KMS-11 (cell line): Measurements from ENCODE around the gene NID2.

Experiments used
- H2AFZ ChIP-seq: fragments of 200-600 bp; sonication (generic); 2 replicates; pipeline ENCODE4 v1.6.1; 2016; ENCODE audit warnings: antibody characterized with exemption, mixed run types, low read depth
- H3K27ac ChIP-seq: fragments of 200-600 bp; sonication (generic); 2 replicates; pipeline ENCODE4 v1.6.1; 2016; ENCODE audit warnings: mild to moderate bottlenecking, mixed run types
- H3K27me3 ChIP-seq: fragments of 200-600 bp; sonication (generic); 2 replicates; pipeline ENCODE4 v1.6.1; 2017; ENCODE audit warnings: mild to moderate bottlenecking, low read depth, mixed run types, moderate library complexity; ENCODE audit not compliant: insufficient read depth
- H3K36me3 ChIP-seq: fragments of 200-600 bp; sonication (generic); 2 replicates; pipeline ENCODE4 v1.6.1; 2017; ENCODE audit warnings: mild to moderate bottlenecking, mixed run types; ENCODE audit not compliant: insufficient read depth
- H3K4me1 ChIP-seq: fragments of 200-600 bp; sonication (generic); 2 replicates; pipeline ENCODE4 v1.6.1; 2016; ENCODE audit warnings: mild to moderate bottlenecking, low read depth, mixed run types; ENCODE audit not compliant: poor library complexity, severe bottlenecking
- H3K4me2 ChIP-seq: fragments of 200-600 bp; sonication (generic); 2 replicates; pipeline ENCODE4 v1.7.0; 2016; ENCODE audit warnings: mild to moderate bottlenecking, mixed run types
- H3K4me3 ChIP-seq: fragments of 200-600 bp; sonication (generic); IDR thresholded peaks from 2 replicates; pipeline ENCODE4 v1.6.1; 2017; ENCODE audit warnings: low read depth, low read length, mixed read lengths; ENCODE audit not compliant: insufficient read depth
- H3K79me2 ChIP-seq: fragments of 200-600 bp; sonication (generic); 2 replicates; pipeline ENCODE4 v1.6.1; 2016; ENCODE audit warnings: low read depth, mixed run types; ENCODE audit not compliant: insufficient read depth
- H3K9ac ChIP-seq: fragments of 200-600 bp; sonication (generic); 2 replicates; pipeline ENCODE4 v1.6.1; 2016; ENCODE audit warnings: mild to moderate bottlenecking, mixed run types
- H4K20me1 ChIP-seq: fragments of 200-600 bp; sonication (generic); 2 replicates; pipeline ENCODE4 v1.6.1; 2016; ENCODE audit warnings: mild to moderate bottlenecking, mixed run types; ENCODE audit not compliant: insufficient read depth
- TF ChIP-seq, protein P1 (sequence below): fragments of 200-600 bp; sonication (generic); conservative IDR thresholded peaks from 2 replicates; pipeline ENCODE4 v1.6.1; 2017; ENCODE audit warnings: low read depth, mild to moderate bottlenecking, antibody characterized with exemption, low read length, moderate library complexity, mixed read lengths

The NID2 gene

DNA sequence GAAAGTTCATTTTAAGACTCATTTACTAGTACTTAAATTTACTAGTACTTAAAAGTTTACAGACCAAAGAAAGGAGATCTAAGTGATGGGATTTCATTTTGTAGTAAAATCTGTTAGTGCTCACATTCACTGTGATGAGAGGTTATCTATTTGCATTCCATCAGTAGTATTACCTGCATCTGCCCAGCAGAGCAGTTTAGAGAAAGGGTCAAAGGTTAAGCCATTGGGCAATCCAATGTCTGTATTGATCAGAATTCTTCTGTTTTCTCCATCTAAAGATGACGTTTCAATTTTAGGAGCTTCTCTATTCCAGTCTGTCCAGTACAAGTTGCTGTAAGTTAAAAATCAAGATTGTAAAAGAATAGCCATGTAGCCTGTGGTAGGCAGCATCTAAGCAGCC lies 61.2 kb downstream of the NID2 start:
- H3K36me3 ChIP-seq, result no peaks in the 10 kb centered on the region
- no peak overlapping the region for H3K27ac ChIP-seq
- H3K9ac ChIP-seq, result no peak overlapping the region
- no peak overlapping the region for H2AFZ ChIP-seq
- H4K20me1 ChIP-seq, result no peaks in the 10 kb centered on the region
- H3K27me3 ChIP-seq, result no peaks in the 10 kb centered on the region
- no peaks in the 10 kb centered on the region for H3K79me2 ChIP-seq
- H3K4me1 ChIP-seq, result no peaks in the 10 kb centered on the region
- H3K4me3 ChIP-seq, result no peak overlapping the region
- TF ChIP-seq, protein P1, sequence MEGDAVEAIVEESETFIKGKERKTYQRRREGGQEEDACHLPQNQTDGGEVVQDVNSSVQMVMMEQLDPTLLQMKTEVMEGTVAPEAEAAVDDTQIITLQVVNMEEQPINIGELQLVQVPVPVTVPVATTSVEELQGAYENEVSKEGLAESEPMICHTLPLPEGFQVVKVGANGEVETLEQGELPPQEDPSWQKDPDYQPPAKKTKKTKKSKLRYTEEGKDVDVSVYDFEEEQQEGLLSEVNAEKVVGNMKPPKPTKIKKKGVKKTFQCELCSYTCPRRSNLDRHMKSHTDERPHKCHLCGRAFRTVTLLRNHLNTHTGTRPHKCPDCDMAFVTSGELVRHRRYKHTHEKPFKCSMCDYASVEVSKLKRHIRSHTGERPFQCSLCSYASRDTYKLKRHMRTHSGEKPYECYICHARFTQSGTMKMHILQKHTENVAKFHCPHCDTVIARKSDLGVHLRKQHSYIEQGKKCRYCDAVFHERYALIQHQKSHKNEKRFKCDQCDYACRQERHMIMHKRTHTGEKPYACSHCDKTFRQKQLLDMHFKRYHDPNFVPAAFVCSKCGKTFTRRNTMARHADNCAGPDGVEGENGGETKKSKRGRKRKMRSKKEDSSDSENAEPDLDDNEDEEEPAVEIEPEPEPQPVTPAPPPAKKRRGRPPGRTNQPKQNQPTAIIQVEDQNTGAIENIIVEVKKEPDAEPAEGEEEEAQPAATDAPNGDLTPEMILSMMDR, result no peak
- no peak overlapping the region for H3K4me2 ChIP-seq

DNA sequence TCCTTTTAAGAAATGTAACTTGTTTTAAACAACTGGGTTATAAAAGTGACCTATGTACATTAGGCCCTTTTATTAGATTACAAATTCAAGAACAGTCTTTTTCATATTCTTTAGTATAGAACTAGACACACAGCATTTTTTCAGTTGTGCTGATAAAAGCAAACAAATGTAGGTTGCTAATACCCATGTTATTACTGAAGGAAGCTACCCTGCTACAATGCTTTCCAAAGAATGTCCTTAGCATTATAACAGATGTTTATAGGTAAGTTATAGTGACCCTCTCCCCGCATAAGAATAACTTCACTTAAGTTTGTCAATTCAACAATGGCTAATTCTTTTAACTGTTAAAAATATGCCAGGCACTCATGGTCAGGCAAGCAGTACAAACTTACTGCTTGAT lies 61.6 kb downstream of the NID2 start:
- no peaks in the 10 kb centered on the region for H3K36me3 ChIP-seq
- TF ChIP-seq, protein P1, result no peak

DNA sequence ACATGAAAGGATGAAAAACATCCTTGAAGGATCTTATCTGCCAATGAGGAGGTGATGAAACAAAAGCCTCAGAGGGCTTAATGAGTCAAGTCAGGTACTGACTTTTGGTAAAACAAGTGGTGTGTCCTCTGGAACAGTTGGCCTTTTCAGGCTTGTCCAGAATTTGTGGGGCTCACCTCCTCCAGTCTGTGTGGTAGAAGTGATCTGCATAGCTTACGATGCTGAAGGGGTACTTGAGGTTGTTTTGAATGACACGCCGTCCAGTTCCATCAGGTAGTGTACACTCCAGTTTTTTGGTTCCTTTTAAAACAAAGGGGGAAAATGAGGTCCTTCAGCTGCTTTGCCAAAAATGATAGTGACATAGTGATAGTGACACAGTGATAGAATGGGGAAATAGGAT lies 62.5 kb downstream of the NID2 start:
- Histone ChIP-seq H3K4me2 (no peak overlapping the region), H3K36me3 (no peaks in the 10 kb centered on the region), H3K9ac (no peak overlapping the region), H2AFZ (no peak overlapping the region), H3K27me3 (no peaks in the 10 kb centered on the region), H4K20me1 (no peaks in the 10 kb centered on the region), H3K4me1 (no peaks in the 10 kb centered on the region), H3K79me2 (no peaks in the 10 kb centered on the region), H3K4me3 (no peak overlapping the region), H3K27ac (no peak overlapping the region)
- TF ChIP-seq, protein P1, result no peak

More for the DNA sequence above, 61.6 kb downstream of the NID2 start:
- H3K27me3 ChIP-seq, result no peaks in the 10 kb centered on the region
- H3K4me2 ChIP-seq, result no peak overlapping the region
- H3K9ac ChIP-seq, result no peak overlapping the region
- no peak overlapping the region for H3K4me3 ChIP-seq
- no peak overlapping the region for H3K27ac ChIP-seq
- no peaks in the 10 kb centered on the region for H3K79me2 ChIP-seq
- H3K4me1 ChIP-seq, result no peaks in the 10 kb centered on the region
- H2AFZ ChIP-seq, result no peak overlapping the region
- no peaks in the 10 kb centered on the region for H4K20me1 ChIP-seq

DNA sequence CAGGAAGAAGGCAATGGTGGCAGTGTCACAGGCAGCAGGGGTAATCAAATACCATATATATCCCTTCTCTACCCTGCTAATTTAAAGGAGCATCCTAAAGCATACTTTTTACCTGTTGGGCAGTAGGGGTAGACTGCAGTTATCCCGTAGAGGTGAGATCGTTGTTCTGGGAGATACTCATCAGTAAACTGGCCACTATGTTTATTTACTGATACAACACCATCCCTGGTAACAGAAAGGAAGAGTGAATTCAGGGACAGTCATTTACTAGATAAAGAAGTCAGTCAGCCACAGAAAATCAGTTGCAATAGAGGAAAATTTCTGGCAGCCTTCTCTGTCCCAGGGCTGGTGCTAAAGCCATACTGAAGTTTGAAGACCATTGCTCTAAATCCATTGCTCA lies 63.2 kb downstream of the NID2 start:
- Histone ChIP-seq H3K4me1 (no peaks in the 10 kb centered on the region), H3K79me2 (no peaks in the 10 kb centered on the region), H3K36me3 (no peaks in the 10 kb centered on the region), H3K27ac (no peak overlapping the region), H4K20me1 (no peaks in the 10 kb centered on the region), H3K4me3 (no peak overlapping the region), H3K27me3 (no peaks in the 10 kb centered on the region), H3K9ac (no peak overlapping the region), H3K4me2 (no peak overlapping the region), H2AFZ (no peak overlapping the region)
- TF ChIP-seq, protein P1, result no peak
